OCI-LY3 (cell line): ENCODE data around the gene ZSCAN29.

Experiments used
- H2AFZ ChIP-seq: fragments of 200-600, 300-600 bp; shearing (Covaris generic); 2 replicates; pipeline ENCODE4 v1.6.0; 2014; ENCODE audit warnings: antibody characterized with exemption, low read depth, low read length
- H3K27ac ChIP-seq: fragments of 200-600, 300-600 bp; sonication (generic); 2 replicates; pipeline ENCODE4 v1.5.1; 2014; ENCODE audit warnings: mild to moderate bottlenecking, low read length, moderate library complexity, mixed read lengths
- H3K27me3 ChIP-seq: fragments of 200-600, 300-600 bp; sonication (generic); 2 replicates; pipeline ENCODE4 v1.6.1; 2014; ENCODE audit warnings: low read depth, low read length, mixed read lengths
- H3K36me3 ChIP-seq: fragments of 200-600, 300-600 bp; sonication (generic); replicated peaks from 2 replicates; pipeline ENCODE3; 2014; ENCODE audit warnings: low read depth, low read length, mixed read lengths
- H3K4me1 ChIP-seq: fragments of 300-600, 200-600 bp; sonication (generic); 2 replicates; pipeline ENCODE4 v1.6.1; 2014; ENCODE audit warnings: low read length, mixed read lengths
- H3K4me2 ChIP-seq: fragments of 200-600, 300-600 bp; sonication (generic); 2 replicates; pipeline ENCODE4 v1.6.1; 2014; ENCODE audit warnings: low read length, mixed read lengths
- H3K4me3 ChIP-seq: fragments of 300-600, 200-600 bp; sonication (generic); 2 replicates; pipeline ENCODE4 v1.5.1; 2014; ENCODE audit warnings: antibody characterized with exemption, mild to moderate bottlenecking, low read length, moderate library complexity
- H3K79me2 ChIP-seq: fragments of 300-600, 200-600 bp; shearing (Covaris generic); 2 replicates; pipeline ENCODE4 v1.6.1; 2014; ENCODE audit warnings: mild to moderate bottlenecking, low read length, mixed read lengths
- H3K9ac ChIP-seq: fragments of 300-600, 200-600 bp; shearing (Covaris generic); 2 replicates; pipeline ENCODE4 v1.6.0; 2014; ENCODE audit warnings: mild to moderate bottlenecking, low read length, moderate library complexity
- H3K9me3 ChIP-seq: fragments of 200-600, 300-600 bp; shearing (Covaris generic); 2 replicates; pipeline ENCODE4 v1.6.1; 2014; ENCODE audit warnings: low read length, mixed read lengths; ENCODE audit not compliant: insufficient read depth
- H4K20me1 ChIP-seq: fragments of 200-600, 300-600 bp; sonication (generic); 2 replicates; pipeline ENCODE4 v1.6.1; 2016; ENCODE audit warnings: low read length, mixed read lengths; ENCODE audit not compliant: insufficient read depth
- EZH2phosphoT487 ChIP-seq: fragments of 200-600 bp; shearing (Covaris generic); IDR thresholded peaks from 2 replicates; pipeline ENCODE4 v1.6.1; 2018; ENCODE audit warnings: antibody characterized with exemption, mixed run types, low read depth
- TF ChIP-seq, protein P1 (sequence below): fragments of 200-600, 300-600 bp; sonication (generic); IDR thresholded peaks from 2 replicates; pipeline ENCODE4 v1.5.1; 2014; ENCODE audit warnings: antibody characterized with exemption, low read length, low read depth

ZSCAN29 gene

DNA sequence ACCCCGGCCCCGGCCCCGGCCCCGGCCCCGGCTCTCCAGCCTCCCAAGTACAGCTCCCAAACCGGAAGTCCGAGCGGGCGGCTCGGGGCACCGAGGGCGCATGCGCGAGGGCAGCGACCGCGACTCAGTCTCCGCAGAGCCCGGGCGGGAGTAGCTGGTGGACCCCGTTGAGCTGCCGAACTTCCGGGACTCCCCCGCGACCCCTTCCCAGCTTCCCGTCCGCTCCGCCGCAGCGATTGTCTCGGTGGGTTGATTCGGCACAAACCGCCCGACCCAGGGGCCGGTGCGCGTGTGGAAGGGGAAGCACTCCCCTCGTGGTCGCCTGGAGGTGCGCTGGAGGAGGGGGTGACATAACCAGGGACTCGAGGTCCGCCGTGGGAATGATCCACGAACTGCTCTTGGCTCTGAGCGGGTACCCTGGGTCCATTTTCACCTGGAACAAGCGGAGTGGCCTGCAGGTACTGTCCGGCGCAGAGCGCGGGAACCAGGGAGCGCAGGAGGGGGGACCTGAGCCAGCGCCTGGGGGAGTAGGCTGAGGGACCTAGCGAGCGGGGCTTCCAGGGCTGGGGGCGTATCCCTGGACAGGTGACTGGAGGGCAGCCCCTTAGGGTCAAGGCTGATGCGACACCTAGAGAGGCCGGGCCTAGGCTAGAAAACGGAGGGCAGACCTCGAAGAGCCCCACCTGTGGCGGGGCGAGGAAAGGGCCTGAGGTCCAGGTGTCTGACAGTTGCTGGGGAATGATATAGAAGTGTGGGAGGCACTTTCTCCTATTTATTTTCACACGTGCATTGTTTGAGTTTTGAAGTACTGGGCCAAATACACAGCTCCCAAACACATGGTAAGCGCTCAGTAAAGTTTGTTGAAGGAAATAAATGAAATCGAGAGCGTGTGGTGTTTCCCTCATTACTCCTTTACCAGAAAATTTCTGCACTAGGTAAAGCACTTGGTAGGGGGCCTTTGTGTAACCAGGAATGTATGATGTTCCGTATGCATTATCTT is at the start of gene ZSCAN29, which contains the start of gene TUBGCP4:
Gene ZSCAN29 (minus strand): TSS at position 69 of the 1,000 bp plus-strand sequence. CDS start 1,130 bp downstream, outside the sequence.
Gene TUBGCP4 (plus strand): TSS at position 127 of the 1,000 bp plus-strand sequence. CDS start 254 bp downstream, at position 381.
- Histone ChIP-seq H3K27me3 (no peaks in the 10 kb centered on the region), H2AFZ (peak within 1 kb of the TSS; percentile 90), H4K20me1 (peaks cover 6% of the 10 kb centered on the region; the same call in 1 of the 2 replicates), H3K79me2 (peaks cover 57% of the 10 kb centered on the region), H3K4me2 (peak within 1 kb of the TSS; percentile 97), H3K9me3 (no peaks in the 10 kb centered on the region), H3K36me3 (peaks cover 29% of the 10 kb centered on the region), H3K27ac (peak within 1 kb of the TSS; percentile 62), H3K9ac (peak within 1 kb of the TSS; percentile 91), H3K4me1 (peaks cover 18% of the 10 kb centered on the region), H3K4me3 (peak within 1 kb of the TSS; percentile 90)
- TF ChIP-seq, protein P1, sequence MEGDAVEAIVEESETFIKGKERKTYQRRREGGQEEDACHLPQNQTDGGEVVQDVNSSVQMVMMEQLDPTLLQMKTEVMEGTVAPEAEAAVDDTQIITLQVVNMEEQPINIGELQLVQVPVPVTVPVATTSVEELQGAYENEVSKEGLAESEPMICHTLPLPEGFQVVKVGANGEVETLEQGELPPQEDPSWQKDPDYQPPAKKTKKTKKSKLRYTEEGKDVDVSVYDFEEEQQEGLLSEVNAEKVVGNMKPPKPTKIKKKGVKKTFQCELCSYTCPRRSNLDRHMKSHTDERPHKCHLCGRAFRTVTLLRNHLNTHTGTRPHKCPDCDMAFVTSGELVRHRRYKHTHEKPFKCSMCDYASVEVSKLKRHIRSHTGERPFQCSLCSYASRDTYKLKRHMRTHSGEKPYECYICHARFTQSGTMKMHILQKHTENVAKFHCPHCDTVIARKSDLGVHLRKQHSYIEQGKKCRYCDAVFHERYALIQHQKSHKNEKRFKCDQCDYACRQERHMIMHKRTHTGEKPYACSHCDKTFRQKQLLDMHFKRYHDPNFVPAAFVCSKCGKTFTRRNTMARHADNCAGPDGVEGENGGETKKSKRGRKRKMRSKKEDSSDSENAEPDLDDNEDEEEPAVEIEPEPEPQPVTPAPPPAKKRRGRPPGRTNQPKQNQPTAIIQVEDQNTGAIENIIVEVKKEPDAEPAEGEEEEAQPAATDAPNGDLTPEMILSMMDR = peak; percentile 46
- TF ChIP-seq EZH2phosphoT487 = no peak

DNA sequence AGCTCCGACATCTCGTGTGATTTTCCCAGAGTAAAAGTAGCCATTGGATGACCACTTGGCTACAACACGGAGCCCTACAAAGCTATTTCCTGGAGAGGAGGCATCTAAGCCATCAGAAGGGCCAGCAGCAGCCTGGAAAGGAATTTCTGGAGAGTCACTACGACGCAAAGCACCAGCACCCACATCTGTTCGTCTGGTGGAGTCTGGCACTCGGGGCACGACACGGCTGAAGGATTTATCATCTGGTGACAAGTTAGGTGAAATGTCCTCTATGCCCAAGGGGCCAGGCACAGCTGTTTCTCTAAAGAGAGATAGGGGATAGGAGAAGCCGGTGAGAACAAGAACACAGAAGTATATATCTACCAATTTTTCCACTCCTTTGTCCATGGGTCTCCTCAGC is 49.6 kb upstream of the ZSCAN29 start:
- Histone ChIP-seq H3K9me3 (no peaks in the 10 kb centered on the region), H3K27me3 (no peaks in the 10 kb centered on the region), H3K4me3 (no peak overlapping the region), H3K9ac (no peak overlapping the region), H3K36me3 (peaks cover 49% of the 10 kb centered on the region), H4K20me1 (no peaks in the 10 kb centered on the region), H3K4me1 (no peaks in the 10 kb centered on the region), H3K79me2 (no peaks in the 10 kb centered on the region), H3K27ac (no peak overlapping the region), H3K4me2 (no peak overlapping the region), H2AFZ (no peak overlapping the region)
- TF ChIP-seq, protein P1 = no peak
- TF ChIP-seq EZH2phosphoT487 = no peak

DNA sequence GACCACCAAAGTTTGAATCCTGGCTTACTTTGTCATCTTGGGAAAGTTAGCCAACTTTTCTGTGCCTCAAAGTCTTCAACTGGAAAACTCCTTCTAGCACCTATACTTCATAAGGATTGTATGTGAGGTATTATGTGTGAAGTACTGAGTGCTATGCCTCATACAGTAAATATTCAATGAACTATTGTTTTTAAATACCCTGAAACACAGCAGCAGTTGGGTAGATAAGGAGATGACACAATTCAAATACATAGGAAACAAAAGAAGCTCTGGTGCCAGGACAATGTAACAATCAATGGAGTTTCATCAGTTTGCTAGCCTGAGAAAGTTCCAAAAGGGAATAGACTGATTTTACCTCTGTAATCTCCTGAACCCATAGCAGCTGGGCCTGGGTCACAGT is 43.4 kb upstream of the ZSCAN29 start:
- TF ChIP-seq EZH2phosphoT487 = no peak
- TF ChIP-seq, protein P1 = no peak
- Histone ChIP-seq H3K4me3 (no peak overlapping the region), H3K36me3 (peaks cover 60% of the 10 kb centered on the region)

DNA sequence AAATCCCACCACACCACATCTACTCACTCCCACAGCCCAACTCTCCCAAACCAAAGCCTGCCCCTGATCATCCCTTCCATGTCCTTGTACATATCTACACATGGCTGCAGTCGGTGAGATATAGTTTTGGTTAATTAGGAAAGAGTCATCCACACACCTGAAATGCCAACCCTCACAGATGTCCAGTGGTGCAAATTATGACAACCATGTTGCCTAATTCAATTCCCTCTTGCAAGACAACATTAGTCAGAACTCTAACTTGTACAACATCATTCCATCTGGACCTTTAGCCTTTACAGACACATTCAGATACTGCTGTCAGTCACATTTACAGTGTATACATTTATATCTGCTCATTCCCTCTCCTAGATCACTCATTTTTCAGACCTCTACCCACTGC is 41.3 kb upstream of the ZSCAN29 start:
- no peak overlapping the region for H3K4me3 ChIP-seq
- H4K20me1 ChIP-seq = no peaks in the 10 kb centered on the region
- H3K27me3 ChIP-seq = no peaks in the 10 kb centered on the region
- no peak overlapping the region for H3K4me2 ChIP-seq
- H3K9ac ChIP-seq = no peak overlapping the region
- H3K36me3 ChIP-seq = peaks cover 72% of the 10 kb centered on the region
- no peak overlapping the region for H3K27ac ChIP-seq
- no peaks in the 10 kb centered on the region for H3K4me1 ChIP-seq
- H2AFZ ChIP-seq = no peak overlapping the region
- H3K9me3 ChIP-seq = no peaks in the 10 kb centered on the region
- no peak for TF ChIP-seq EZH2phosphoT487
- TF ChIP-seq, protein P1 = no peak
- no peaks in the 10 kb centered on the region for H3K79me2 ChIP-seq

More for the DNA sequence above, 43.4 kb upstream of the ZSCAN29 start:
- H2AFZ ChIP-seq = no peak overlapping the region
- H3K9me3 ChIP-seq = no peaks in the 10 kb centered on the region
- H4K20me1 ChIP-seq = no peaks in the 10 kb centered on the region
- H3K27me3 ChIP-seq = no peaks in the 10 kb centered on the region
- H3K4me2 ChIP-seq = no peak overlapping the region
- no peaks in the 10 kb centered on the region for H3K4me1 ChIP-seq
- no peaks in the 10 kb centered on the region for H3K79me2 ChIP-seq
- no peak overlapping the region for H3K9ac ChIP-seq
- no peak overlapping the region for H3K27ac ChIP-seq
